Mucosa of descending colon (tissue), 3 donors: ENCODE measurements around the gene SLC35F2. TPM values are rescaled to one million over a fixed set of nuclear protein-coding genes. Genes with fewer than 3 reads are reported as not detected.

Source experiments
- ATAC-seq: fragments of 200-7000 bp; cut with Tn5 transposase; one replicate; pipeline ENCODE4 v1.9.1; 2020; ENCODE audit warnings: mild to moderate bottlenecking, moderate library complexity
- DNase-seq, 3 donors: peaks; one replicate each; pipeline ENCODE4 v3.0.0-alpha.2; 2020
- H3K36me3 ChIP-seq: fragments of 200-600 bp; one replicate; pipeline ENCODE4 v1.8.0; 2021; ENCODE audit warnings: low read depth, mild to moderate bottlenecking
- H3K4me1 ChIP-seq: fragments of 200-600 bp; one replicate; pipeline ENCODE4 v1.8.0; 2021; ENCODE audit warnings: low read depth, mild to moderate bottlenecking
- H3K4me3 ChIP-seq: fragments of 200-600 bp; one replicate; pipeline ENCODE4 v1.8.0; 2021; ENCODE audit warnings: mild to moderate bottlenecking
- H3K9me3 ChIP-seq: fragments of 200-600 bp; one replicate; pipeline ENCODE4 v1.8.0; 2021; ENCODE audit warnings: mild to moderate bottlenecking
- intact Hi-C, 2 donors: fragments of 100-400 bp; cut with DNase I in 1 of 2; cut with micrococcal nuclease in 1 of 2; formaldehyde crosslinking; loops; one replicate each; pipeline versions ENCODE4 v1.11.0 to v1.11.1; 2022; cut with DNase I, micrococcal nuclease
- total RNA-seq, 3 donors: library from RNA; stranded (reverse); fragmentation: NEBNext Ultra II Directional in 2 of 3; extraction: Animal tissue kit (Norgen Biotek cat#: 25700) in 2 of 3; gene quantifications; one replicate each; pipeline versions ENCODE4 v1.2.1 to v1.2.4, GENCODE V29; 2021 to 2023
- TF ChIP-seq, protein P1 (sequence below): fragments of 200-600 bp; IDR thresholded peaks from one replicate; pipeline ENCODE4 v1.8.0; 2022; ENCODE audit warnings: antibody characterized with exemption, mild to moderate bottlenecking
- donor health status: DM: no; HTN: no; CAD: no; lungs with moderate emphysema.
- donor health status: DM: no; HTN: no; CAD: no.
- donor health status: DM: no; HTN: yes; CAD: no.

The SLC35F2 gene
- total RNA-seq, 3 donors from 2014 or later = 13.2 to 32.7 (median 31.6) TPM

DNA sequence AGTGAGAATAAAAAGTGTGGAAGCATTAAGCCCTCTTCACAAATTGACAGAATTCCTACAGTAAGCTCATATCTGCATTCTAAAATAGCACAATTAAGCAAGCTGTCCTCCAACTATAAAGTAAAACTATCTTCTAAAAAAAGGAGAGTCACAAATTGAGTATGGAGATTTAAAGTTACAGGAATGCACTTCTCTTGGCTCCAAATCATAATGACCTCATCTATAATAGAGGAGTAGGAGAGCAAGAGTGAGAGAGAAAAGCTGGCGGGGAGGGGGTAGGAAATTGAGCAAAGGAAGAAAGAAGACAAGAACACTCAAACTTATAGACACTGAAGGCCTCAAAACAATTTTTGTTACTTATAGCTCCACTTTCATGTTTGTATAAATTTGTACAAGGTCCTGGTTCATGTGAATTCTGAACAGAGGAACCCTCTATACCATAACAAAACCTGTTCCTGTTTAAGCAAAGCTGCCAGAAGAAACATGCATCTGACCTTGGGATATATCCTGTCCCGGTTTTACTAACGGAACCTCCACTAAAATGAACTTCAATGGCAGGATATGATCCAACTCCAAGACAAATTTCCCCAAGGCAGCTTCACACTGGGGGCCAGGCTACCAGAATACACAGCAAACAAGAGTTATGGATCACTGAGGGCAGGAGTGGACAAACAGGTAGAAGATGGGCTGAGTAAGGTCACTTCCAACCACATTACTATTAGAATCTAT, 37.2 kb downstream of the SLC35F2 start:
- Histone ChIP-seq H3K36me3 (no peaks in the 10 kb centered on the region), H3K9me3 (no peaks in the 10 kb centered on the region), H3K4me1 (peaks cover 2% of the 10 kb centered on the region), H3K4me3 (no peak overlapping the region)
- intact Hi-C loops = no loop called here
- ATAC-seq (no peak), DNase-seq (no peak)
- TF ChIP-seq, protein P1, sequence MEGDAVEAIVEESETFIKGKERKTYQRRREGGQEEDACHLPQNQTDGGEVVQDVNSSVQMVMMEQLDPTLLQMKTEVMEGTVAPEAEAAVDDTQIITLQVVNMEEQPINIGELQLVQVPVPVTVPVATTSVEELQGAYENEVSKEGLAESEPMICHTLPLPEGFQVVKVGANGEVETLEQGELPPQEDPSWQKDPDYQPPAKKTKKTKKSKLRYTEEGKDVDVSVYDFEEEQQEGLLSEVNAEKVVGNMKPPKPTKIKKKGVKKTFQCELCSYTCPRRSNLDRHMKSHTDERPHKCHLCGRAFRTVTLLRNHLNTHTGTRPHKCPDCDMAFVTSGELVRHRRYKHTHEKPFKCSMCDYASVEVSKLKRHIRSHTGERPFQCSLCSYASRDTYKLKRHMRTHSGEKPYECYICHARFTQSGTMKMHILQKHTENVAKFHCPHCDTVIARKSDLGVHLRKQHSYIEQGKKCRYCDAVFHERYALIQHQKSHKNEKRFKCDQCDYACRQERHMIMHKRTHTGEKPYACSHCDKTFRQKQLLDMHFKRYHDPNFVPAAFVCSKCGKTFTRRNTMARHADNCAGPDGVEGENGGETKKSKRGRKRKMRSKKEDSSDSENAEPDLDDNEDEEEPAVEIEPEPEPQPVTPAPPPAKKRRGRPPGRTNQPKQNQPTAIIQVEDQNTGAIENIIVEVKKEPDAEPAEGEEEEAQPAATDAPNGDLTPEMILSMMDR = no peak

DNA sequence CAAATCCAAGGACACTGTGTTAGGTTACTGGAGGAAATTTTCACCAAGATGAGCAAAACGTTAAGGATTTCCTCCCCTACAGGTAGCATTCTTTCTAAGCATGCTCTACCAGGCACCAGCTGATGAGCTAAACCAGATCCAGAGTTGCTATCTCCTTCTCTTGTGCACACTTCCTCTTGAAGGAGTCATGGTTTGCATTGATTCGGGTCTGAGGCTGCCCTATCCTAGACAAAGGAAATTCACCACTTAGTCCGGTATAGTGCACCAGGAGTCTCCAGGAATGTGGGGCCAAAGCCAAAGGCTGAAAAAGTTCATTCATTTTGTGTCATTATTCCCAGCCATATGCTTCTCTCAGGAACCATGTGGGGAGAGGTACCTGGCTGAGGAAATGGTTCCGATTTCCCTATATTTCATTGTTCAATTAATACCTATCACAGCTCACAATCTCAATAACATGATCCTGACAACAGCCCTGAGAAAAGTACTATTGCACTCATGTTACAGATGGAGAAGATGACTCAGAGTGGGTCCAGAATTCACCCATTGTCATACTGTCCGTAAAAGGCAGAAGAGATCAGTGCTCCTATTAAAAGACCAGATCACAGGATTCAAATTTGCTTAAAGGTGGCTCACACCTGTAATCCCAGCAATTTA, 39.1 kb downstream of the SLC35F2 start:
- no peaks in the 10 kb centered on the region for H3K9me3 ChIP-seq
- TF ChIP-seq, protein P1 = no peak
- H3K36me3 ChIP-seq = no peaks in the 10 kb centered on the region
- no peak for DNase-seq
- H3K4me3 ChIP-seq = no peak overlapping the region
- H3K4me1 ChIP-seq = no peaks in the 10 kb centered on the region
- intact Hi-C loops = no loop called here
- ATAC-seq = no peak

DNA sequence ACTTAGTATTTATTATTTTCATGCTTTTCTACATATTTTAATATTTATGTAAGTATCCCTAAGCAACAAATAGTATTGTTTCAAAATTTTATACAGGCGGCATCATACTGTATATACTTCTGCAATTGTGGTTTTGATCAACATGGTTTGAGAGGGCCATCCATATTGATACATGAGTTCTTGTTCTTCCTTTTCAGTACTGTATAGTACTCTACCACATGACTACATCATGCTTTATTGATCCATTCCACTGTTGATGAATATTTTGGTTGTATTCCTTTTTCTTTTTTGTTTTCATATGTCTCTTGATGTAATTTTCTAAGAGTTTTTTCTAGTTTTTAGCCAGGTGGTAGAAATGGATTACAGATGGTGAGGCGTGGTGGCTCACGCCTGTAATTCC, 40.1 kb downstream of the SLC35F2 start:
- TF ChIP-seq, protein P1 = no peak
- Histone ChIP-seq H3K36me3 (no peaks in the 10 kb centered on the region), H3K4me1 (no peaks in the 10 kb centered on the region), H3K4me3 (no peak overlapping the region), H3K9me3 (no peaks in the 10 kb centered on the region)
- DNase-seq (no peak), ATAC-seq (no peak)
- intact Hi-C loops = no loop called here

DNA sequence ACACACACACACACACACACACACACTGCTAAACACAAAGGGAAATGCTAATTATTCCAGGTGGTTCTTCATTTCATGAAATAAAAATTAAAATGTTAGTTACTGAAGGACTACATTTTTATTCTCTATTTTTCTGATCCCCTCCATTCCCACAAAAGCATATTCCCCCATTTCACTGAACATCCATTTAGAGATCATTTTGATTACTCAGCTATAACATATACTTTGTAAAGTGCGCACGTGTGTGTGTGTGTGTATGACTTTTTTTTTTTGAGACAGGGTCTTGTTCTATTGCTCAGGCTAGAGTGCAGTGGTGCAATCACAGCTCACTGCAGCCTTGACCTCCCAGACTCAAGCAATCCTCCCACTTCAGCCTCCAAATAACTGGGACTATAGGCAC, 42.6 kb downstream of the SLC35F2 start:
- no peaks in the 10 kb centered on the region for H3K36me3 ChIP-seq
- TF ChIP-seq, protein P1 = no peak

DNA sequence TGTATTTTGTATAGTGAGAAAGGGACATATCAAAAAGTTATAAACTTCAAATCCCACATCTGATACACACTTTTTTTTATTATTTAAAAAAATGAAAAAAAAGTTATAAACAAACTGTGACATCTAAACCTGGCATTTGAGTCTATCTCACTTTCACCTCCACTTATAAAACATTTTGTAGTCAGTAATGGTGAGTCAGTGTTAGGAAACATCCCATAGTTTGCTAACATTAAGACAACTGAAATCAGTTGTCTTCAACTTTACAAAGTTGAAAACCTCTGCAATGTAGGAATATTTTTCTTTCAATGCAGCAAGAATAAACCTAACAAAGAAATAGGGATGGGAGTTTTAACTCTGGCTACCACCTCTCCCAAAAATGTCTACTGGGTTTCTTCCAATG, 47.7 kb downstream of the SLC35F2 start:
- ATAC-seq = no peak
- TF ChIP-seq, protein P1 = no peak
- Histone ChIP-seq H3K36me3 (no peaks in the 10 kb centered on the region), H3K4me1 (no peaks in the 10 kb centered on the region), H3K9me3 (no peaks in the 10 kb centered on the region), H3K4me3 (no peak overlapping the region)
- intact Hi-C loops = no loop called here
- DNase-seq = no peak

More for the DNA sequence above, 42.6 kb downstream of the SLC35F2 start:
- no peak for ATAC-seq
- intact Hi-C loops = no loop called here
- no peaks in the 10 kb centered on the region for H3K4me1 ChIP-seq
- no peaks in the 10 kb centered on the region for H3K9me3 ChIP-seq
- H3K4me3 ChIP-seq = no peak overlapping the region
- no peak for DNase-seq
